NCI-H748 treated with DMSO at 0.1 percent for 48 hours (cell line): ENCODE measurements around the gene PLET1.
"Not testable (repeated sequence)": the region's sequence is repeated elsewhere in the genome, so short reads cannot be mapped to it uniquely, and the experiment has no call there.

ENCODE experiments used
- DNase-seq: peaks from one replicate; lab custom pipeline; 2025; lab: John Stamatoyannopoulos, UW

Gene PLET1

GRCh38 chr11:112211536-112211935 lies 49.1 kb downstream of the PLET1 start:
- DNase-seq = no peak

GRCh38 chr11:112210890-112211289 lies 49.8 kb downstream of the PLET1 start:
- DNase-seq = no peak

GRCh38 chr11:112206071-112206470 lies 54.6 kb downstream of the PLET1 start:
- DNase-seq = no peak

- no peak for DNase-seq
These were observed 60.4 kb downstream of the PLET1 start for GRCh38 chr11:112200252-112200651.

GRCh38 chr11:112199101-112199500 lies 61.6 kb downstream of the PLET1 start:
- not testable (repeated sequence) for DNase-seq
